Hematopoietic multipotent progenitor cell treated with erythropoietin and hydrocortisone succinate and interleukin-3 and kit ligand, for 15 days (in vitro differentiated cells): ENCODE data around the gene SH3D19.
"Not testable (repeated sequence)": the region's sequence is repeated elsewhere in the genome, so short reads cannot be mapped to it uniquely, and the experiment has no call there.

Experiments
- DNase-seq: peaks from one replicate; pipeline ENCODE4 v3.0.0-alpha.2; 2015; ENCODE audit warnings: low spot score

SH3D19 gene

DNA sequence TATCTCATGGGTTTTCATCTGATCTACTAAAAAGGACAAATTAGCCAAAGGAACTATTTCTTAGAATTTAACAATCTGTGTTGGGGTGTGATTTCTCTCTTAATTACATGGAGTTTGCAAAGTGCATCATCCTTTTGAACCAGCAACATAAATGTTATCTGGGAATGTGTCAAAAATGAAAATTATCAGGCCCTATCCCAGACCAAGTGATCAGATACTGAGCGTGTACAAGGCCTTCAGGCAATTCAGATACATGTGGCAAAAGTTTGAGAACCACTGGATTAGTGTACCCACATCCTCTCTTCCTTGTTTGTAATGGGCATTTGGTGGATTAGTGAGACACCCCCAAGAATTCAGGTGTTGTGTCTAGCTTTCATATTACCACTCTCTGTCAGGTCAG lies 3.8 kb downstream of the SH3D19 start:
- no peak for DNase-seq

DNA sequence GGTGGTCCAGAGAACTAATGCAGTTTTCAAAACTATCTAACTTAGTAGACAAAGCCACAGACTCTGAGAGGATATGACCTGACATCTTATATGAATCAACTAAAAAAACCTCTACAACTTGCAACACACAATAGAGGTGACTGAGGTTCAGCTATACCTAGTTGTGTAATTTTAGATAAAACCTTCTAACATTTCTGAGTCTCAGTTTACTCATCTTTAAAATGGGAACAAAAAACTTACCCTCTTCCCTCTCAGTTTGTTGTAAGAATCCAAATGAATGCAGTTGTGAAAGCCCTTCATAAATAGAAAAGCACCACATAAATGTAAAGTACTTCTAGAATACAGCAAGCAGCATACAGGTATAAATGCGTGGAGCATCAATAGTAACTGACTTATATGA lies 5.9 kb downstream of the SH3D19 start:
- no peak for DNase-seq

DNA sequence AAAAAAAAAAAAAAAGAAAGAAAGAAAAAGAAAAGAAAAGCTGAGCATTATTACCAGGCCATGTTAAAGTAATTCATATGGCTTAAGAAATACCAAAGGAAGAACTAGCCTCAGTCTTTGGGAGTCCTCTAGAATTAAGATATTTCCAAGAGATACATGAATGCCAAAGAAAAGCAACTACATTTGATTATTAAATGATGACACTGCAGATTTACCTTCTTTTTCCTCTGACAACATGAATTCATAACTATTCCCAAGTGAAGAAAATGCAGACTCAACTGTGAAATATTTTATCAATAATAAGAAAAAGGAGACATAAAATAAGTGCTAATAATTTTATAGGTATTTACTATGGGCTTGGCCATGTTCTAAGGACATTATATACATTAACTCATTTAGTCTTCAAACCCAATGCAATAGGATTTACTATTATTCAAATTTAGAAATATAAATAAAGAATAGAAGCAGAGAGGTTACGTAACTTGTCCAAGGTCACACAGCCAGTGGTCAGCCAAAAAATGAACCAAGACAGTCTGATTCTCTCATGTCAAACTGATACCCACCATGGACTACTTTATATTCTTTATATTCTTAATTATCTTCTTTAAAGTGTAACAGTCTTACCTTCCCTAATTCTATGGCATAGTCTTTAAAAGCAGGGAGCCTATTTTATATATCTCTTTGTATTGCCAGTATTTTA lies 6.9 kb downstream of the SH3D19 start:
- DNase-seq = no peak

DNA sequence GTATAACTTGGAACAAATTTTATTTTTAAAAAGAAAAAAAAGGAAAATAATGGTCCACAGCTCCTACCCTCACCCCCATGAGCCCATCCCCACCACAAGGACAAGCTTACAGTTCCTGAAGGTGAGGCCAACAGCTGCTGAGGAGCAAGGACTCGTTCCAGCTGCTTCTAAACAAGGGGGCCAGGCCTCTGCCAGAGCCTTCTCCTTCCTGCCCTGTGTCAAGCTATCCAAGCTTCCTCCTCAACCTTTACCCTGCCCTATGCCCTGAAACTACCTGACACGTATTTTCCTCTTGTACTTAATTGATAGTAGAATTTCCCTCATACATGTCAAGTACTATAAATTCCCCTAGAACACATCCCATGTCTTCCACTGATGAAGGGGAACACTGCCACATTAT lies 8.8 kb downstream of the SH3D19 start:
- DNase-seq = no peak

DNA sequence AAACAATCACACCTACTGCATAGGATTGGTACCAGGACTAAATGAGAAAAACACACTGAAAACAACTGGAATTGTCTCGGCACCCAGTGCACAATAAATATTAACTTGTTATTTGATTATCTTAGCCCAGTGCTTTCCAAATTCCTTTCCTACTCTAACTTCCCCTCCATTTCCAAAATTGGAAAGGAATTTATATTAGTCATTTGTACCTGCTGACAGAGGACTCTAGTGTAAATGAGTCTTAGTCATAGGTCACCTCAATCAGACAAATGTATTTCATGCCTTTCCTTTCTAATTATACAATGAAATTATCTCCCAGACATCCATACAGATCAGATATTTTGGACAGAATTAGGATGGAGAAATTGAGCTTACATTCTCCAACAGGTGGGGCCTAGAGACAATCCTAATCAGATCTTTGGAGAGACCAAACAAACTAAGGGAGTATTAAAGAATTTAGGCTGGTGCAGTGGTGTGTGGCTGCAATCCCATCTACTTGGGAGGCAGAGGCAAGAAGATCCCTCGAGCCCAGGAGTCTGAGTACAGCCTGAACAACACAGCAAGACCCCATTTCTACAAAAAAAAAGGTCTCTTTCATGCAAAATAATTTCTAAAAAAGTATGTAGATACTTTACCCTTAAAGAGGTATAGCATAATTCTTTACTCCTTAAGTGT lies 10.1 kb downstream of the SH3D19 start:
- DNase-seq = no peak

DNA sequence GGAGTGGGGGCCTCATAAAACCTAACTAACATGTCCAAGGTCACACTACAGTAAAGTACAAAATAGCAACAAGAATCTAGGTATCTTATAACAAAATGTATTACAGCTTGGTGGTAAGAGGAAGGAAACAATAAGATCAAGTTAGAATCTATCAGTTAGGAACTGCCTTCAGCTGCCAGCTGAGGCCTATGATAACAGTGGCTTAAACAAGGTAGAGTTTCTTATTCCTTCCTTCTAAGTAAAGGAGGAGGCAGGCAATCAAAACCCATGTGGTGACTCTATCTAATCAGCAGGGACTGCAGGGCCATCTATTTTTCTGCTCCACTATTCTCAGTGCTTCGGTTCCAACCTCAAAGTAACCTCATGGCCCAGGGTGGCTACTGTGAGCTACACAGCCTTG lies 10.9 kb downstream of the SH3D19 start:
- DNase-seq = no peak

DNA sequence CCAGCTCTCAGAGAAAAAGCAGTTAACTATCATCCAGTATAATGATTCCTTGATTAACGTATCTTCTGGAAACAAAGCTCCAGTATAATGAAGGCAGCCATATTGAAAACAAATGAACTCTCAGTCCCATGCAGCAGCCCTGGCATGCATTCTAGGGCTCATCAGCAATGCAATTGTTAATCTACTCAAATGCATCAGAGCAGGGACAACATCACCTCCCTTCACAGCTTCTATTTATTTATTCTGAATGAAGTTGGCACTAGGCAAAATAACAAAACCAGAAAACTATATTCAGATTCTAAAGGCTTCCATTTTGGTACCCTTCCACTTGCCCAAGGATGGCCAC lies 11.4 kb downstream of the SH3D19 start:
- no peak for DNase-seq

DNA sequence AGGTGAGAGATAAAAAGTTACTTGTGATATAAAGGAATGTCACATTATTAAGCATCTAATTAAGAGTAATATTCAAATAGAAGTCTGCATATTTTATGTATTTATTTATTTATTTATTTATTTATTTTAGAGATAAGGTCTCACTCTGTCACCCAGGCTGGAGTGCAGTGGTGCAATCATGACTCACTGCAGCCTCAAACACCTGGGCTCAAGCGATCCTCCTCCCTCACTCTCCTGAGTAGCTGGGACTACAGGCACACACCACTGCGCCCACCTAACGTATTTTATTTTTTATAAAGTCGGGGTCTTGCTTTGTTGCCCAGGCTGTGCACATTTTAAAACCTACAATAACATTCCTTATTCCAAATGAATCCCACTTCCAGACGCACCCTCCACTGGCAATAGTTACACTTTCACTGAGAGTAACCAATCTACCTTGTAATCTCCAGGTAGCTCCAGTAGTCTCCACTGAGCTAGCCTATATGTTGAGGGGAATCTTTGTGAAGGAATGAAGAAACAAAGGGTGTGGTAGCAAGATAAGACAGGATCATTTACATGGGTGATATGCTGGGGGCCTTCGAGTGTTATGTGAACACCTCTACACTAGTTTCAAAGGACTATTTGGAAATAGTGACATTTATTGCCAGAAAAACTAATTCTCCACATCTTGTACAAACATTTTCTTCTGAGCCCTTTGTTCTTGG lies 11.9 kb downstream of the SH3D19 start:
- no peak for DNase-seq

DNA sequence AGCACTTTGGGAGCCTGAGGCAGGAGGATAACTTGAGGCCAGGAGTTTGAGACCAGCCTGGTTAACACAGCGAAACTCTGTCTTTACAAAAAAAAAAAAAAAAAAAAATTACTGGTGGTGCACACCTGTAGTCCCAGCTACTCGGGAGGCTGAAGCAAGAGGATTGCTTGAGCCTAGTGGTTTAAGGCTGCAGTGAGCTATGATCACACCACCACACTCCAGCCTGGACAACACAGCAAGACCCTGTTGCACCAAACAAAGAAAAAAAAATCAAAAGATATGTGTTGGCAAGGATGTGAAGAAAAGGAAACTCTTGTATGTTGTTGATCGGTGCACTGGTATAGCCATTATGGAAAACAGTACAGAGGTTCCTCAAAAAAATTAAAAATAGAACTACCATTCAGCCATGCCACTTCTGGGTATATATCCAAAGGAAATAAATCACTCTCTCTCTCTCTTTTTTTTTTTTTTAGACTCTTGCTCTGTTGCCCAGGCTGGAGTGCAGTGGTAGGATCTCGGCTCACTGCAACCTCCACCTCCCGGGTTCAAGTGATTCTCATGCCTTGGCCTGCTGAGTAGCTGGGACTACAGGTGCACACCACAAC lies 15.2 kb downstream of the SH3D19 start:
- no peak for DNase-seq

DNA sequence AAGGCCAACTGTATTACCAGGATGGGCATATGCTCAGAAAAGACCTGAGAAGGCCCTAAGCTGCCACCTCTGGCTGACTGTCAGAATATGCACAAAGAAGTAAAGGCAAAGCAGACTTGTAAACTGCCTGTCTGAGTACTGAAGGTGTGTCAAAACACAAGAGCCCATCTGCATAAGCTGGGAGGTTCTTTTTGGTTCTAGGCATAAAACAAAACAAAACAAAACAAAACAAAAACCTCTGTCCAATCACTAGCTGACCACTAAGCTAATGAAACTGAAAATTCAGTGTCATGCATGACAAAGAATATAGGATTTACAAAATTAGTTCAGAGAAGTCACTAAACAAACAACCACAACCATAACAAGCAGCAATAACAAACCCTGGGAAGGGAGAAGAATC lies 20.6 kb downstream of the SH3D19 start:
- DNase-seq = no peak

DNA sequence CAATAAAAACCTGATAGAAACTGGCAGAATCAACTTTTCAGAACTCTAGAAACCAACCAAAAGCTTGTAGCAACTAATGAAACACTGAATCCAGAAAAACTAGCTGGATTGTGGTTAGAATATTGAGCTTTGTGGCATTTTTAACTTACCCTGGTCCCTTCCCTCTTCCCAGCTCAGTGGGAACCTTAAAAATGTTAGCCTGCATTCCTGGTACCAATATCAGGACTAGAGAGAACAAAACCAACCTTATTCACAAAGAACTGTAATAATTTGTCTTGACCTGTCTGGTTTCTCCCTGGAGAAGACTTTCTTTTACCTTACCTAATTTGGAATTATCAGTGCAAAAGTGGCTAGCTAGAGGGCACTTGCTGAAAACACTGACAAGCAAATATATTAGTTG lies 21.2 kb downstream of the SH3D19 start:
- DNase-seq = no peak

DNA sequence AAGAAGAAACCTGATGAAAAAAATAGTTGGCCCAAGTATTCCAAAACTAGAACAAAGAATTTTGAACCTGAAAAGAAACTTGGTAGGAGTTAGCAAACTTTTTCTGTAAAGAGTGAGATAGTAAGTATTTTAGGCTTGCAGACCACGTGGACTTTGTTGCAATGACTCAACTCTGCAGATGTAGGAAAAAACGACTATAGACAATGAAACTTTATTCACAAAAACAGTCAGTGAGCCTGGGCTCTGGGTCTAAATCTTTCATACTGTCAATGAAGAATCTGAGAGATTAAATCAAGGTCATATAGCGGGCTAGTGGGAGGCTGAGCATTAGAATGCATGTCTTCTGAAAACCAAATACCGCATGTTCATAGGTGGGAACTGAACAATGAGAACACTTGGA lies 23.0 kb downstream of the SH3D19 start:
- no peak for DNase-seq

DNA sequence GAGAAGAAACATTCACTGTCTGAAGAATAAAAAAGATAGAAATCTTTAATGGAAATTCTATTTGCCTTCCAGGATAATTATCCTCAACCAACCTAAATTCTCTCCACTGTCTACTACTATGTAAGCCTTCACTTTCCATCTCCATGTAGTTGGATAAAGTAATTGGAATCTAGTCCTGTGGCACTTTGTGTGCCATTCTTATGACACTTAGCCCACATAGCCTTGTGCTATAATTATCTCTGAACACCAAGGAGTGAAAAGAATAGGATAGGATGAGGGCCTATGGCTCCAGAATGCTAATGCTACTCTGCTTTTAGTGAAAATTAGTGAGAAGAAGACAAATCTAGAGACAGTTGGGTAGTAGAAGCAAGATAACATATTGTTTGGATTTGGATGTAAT lies 28.2 kb downstream of the SH3D19 start:
- no peak for DNase-seq

DNA sequence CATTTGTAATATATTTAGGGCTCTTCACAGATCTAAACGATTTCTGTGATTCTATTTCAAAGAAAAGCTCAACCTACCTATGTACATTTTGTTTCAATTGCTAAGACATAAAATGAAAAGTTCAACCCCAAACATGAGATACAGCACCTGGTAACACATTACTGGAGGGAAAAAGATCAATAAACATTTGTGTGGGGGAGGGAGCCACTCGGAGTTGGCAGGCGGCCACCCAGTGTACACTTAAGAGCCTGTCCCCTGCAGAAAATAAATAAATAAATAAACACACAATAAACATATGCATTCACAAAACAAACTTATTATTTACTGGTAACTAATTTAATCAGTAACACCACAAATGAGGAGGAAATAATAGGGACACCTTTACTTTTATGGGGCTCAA lies 29.2 kb downstream of the SH3D19 start:
- DNase-seq = no peak

DNA sequence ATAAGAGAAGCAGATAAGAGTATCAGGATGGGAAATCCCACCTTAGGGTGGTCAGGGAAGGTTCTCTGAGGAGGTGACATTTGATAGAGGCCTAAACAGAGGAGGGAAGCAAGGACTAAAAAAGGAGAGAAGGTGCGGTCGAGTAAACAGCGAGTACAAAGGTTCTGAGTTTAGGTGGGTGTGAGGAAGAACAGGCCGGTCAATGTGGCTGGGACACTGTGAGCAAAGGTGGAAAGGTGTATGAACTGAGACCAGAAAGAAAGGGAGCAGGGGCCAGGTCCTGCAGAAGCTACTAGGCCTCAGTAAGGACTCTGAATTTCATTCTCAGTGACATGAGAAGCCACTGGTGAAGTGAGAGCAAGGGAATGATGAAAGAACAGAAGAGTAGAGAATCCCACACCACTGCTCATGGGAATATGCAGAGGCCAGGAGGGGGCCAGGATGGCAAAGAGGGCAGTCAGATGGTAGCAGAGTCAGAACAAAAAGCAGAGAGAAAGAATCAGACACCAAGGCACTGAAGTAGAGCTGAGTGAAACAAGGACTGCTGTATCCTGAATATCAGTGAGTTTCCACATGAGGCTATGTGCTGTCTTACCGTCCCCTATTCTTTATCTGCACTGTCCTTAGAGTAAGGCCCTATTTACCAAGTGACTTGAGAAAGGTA lies 30.4 kb downstream of the SH3D19 start:
- no peak for DNase-seq

DNA sequence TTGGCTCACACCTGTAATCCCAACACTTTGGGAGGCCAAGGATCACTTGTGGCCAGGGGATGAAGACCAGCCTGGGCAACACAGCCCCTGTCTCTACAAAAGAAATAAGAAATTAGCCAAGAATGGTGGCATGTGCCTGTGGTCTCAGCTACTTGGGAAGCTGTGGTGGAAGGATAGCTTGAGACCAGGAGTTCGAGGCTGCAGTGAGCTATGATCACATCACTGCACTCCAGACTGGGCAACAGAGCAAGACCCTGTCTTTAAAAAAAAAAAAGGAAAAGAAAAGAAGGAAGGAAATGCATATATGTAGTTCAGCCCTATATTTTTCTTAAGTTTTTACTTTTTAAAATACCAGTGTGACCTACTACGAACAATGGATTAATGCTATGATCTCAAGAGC lies 33.4 kb downstream of the SH3D19 start:
- DNase-seq = no peak

DNA sequence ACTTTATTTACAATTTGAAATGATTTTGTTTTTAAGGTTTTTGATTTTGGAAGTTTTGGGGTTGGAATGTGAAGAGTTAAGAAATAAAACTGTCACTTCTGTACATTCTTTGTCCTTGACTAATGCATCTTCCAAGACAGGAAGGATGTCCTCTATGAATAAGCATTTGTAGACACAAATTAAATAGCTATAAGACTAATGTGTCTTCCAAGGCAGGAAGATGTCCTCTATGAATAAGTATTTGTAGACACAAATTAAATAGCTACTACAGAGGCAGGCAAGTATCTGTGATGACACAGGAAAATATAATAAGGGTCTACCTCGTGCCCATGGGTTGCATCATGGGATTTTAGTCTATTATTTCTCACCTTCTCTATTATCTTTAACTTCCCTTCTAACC lies 33.9 kb downstream of the SH3D19 start:
- no peak for DNase-seq

DNA sequence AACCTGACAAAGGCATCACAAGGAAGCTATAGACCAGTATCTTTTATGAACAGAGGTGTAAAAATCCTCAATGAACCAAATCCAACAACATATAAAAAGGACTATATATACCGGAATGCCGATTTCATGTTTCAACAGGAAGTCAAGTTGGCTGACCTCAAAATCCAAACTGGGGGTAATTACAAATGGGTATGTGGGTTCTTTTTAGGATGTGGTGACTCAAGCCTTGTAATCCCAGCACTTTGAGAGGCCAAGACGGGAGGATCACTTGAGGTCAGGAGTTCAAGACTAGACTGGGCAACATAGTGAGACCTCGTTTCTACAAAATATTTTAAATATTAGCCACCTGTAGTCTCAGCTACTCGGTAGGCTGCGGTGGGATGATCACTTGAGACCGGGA lies 38.0 kb downstream of the SH3D19 start:
- no peak for DNase-seq

DNA sequence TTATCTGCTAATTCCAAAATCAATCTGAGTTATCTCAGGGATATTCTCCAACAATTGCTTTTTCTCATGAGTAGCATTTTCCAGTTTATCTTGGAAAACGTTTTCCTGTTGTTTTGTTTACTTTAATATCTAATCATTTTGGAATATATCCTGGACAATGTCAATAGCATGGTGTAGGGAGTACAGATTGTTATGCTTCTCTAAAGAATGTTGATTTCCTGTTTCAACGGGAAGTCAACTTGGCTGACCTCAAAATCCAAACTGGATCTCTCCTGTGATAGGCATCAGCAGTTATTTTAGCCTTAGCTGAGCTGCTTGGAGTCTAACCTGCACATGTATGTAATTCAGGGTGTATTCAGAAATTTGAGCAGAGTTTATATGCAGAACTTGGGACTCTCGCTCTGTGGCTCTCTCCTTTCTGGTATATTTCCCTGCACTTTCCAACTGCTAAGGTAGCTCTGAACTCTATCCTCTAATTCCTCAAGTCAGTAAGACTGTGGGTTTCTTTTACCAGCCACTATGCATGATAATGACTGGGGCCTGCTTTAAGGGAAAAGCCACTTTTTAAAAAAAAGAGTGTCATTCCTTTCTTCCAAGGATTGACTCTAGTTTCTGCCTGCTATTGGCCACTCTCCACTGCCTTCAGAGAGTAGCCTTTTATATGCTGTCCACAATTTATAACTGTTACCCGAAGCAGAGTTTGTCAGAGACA lies 40.7 kb downstream of the SH3D19 start:
- DNase-seq = no peak

DNA sequence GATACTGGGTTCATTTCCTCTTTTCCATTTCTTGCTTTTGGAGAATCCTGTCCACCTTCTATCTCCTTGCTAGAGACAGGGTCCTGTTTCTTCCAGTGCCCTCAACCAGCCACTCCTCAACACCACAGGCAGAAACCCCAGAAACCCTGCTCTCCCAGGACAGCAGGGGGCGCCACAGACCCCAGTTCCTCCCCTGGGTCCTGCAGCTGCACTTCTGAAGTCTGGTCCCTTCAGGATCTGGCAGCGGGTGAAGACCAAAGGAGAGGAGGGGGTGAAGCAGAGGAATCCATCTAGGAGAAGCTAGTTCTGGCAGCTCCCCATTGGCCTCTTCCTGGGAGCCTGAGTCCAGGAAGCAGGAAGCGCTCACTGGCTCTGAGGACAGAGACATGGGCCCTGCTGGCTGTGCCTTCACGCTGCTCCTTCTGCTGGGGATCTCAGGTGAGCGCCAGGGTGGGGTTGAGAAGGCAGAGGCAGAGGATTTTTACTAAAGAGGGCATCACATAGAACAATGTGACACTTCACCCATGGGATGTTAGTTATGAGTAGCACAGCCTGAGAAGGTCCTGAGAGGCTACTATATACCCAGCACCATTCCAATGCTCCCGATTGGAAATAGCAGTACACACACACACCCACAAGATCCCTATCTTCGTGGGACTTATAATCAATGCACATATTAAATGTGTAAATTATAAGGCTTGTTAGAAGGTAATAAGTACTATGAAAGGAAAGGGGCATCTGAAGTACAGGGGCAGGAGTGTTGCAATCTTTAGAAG lies 48.4 kb downstream of the SH3D19 start, which contains the start of gene PRSS48:
Gene PRSS48 (plus strand): TSS at position 375 of the 776 bp plus-strand sequence. CDS start 12 bp downstream, at position 387.
- DNase-seq = peak; percentile 7

DNA sequence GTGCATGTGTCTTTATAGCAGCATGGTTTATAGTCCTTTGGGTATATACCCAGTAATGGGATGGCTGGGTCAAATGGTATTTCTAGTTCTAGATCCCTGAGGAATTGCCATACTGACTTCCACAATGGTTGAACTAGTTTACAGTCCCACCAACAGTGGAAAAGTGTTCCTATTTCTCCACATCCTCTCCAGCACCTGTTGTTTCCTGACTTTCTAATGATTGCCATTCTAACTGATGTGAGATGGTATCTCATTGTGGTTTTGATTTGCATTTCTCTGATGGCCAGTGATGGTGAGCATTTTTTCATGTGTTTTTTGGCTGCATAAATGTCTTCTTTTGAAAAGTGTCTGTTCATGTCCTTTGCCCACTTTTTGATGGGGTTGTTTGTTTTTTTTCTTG lies 56.5 kb downstream of the SH3D19 start:
- DNase-seq = not testable (repeated sequence)
